SK-N-SH treated with all-trans-retinoic acid at 6 μM for 48 hours (cell line): ENCODE measurements around the gene NR2E1.

Experiments
- ARNTL ChIP-seq: fragments of 450-650 bp; formaldehyde crosslinking; IDR thresholded peaks from 2 replicates; pipeline ENCODE4 v1.5.0; 2020; ENCODE audit warnings: low read depth, mild to moderate bottlenecking, moderate library complexity, borderline replicate concordance
- BACH2 ChIP-seq: fragments of 250-450 bp; sonication (Bioruptor Pico); IDR thresholded peaks from 2 replicates; pipeline ENCODE4 v1.9.0; 2021; ENCODE audit warnings: mild to moderate bottlenecking, borderline replicate concordance
- PATZ1 ChIP-seq: fragments of 250-450 bp; sonication (Bioruptor Pico); IDR thresholded peaks from 2 replicates; pipeline ENCODE4 v1.8.0; 2020; ENCODE audit warnings: mild to moderate bottlenecking, moderate library complexity, borderline replicate concordance
- POU6F1 ChIP-seq: fragments of 250-450 bp; sonication (Bioruptor Pico); IDR thresholded peaks from 2 replicates; pipeline ENCODE4 v1.8.0; 2021; ENCODE audit warnings: low read depth, mild to moderate bottlenecking, moderate library complexity, borderline replicate concordance
- RARB ChIP-seq: fragments of 250-450 bp; sonication (Bioruptor Pico); IDR thresholded peaks from 2 replicates; pipeline ENCODE4 v1.8.0; 2021; ENCODE audit warnings: mild to moderate bottlenecking, moderate library complexity
- ZNF70 ChIP-seq: fragments of 450-650 bp; formaldehyde crosslinking; IDR thresholded peaks from 2 replicates; pipeline ENCODE4 v1.5.0; 2020; ENCODE audit warnings: mild to moderate bottlenecking, moderate library complexity
- ZNF8 ChIP-seq: fragments of 450-650 bp; formaldehyde crosslinking; IDR thresholded peaks from 2 replicates; pipeline ENCODE4 v1.5.0; 2020; ENCODE audit warnings: mild to moderate bottlenecking, moderate library complexity

GRCh38 chr6:108175592-108176279 is 9.9 kb downstream of the NR2E1 start:
- no peak for TF ChIP-seq ZNF8
- no peak for TF ChIP-seq RARB (CRISPR knock-in tag)
- TF ChIP-seq PATZ1, result no peak
- no peak for TF ChIP-seq ARNTL (CRISPR knock-in tag)
- no peak for TF ChIP-seq BACH2
- TF ChIP-seq POU6F1 (CRISPR knock-in tag), result no peak
- no peak for TF ChIP-seq ZNF70 (CRISPR knock-in tag)
